GM18520 (cell line): ENCODE data around the gene XPR1.

Experiments used
- ATAC-seq: cut with Tn5 transposase; IDR thresholded peaks from one replicate; pipeline ENCODE4 v1.9.1; 2021; ENCODE audit not compliant: unreplicated experiment

The XPR1 gene

DNA sequence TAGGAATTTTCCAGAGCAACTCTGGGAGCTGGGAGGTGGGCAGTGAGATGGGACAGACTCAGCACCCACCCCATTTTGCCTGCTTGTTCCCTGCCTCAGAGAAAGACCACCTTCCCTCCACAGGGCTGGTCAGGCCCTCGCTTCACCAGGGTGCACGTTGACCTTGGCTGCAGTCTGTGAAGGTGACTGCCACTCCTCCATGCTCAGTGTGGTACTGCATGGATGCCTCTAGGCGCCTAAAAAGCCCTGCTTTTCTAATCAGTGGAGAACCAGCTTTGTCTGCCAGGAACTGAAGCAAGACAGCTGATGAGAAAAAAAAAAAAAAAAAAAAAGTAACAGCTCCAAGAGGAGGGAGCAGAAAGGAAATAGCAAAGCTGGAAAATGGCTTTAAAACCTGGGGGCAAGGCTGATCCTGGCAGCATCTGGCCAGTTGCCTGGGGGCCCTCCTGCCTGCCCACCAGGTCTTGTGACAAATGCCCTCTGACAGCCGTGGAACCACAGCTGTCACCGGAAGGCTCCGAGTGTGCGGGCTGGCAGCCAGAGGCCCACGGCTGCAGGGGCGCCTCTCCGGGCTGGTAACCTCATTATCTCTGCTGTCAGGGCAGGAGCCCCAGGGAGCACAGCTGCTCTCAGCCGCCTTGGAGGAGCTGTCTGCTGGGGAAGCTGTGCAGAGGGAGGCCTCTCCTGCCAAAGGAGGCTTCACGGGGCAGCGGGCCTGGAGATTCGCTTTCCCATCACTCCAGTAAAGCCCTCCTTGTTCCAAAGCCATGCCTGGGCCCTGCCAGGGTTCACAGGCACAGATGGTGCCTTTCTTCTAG is 294.6 kb downstream of the XPR1 start:
- no peak for ATAC-seq

DNA sequence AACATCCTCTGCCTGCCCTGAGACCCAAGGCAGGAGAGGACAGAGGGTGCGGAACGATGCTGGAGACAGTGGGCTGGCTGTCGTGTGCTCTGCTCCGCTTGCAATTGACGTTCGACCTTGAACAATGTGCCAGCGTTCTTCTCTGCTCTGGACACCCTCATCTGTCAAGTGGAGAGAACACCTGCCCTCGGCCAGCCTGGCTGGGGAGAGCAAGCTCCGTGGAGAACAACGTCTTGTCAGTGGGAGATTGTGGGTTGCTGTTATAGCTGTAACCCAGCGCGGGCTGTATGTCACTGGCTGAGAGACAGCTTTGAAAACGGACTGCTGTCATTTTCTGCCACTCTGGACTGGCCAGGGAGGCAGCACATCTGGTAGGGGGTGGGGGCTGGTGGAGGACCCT is 295.5 kb downstream of the XPR1 start:
- ATAC-seq, result no peak

DNA sequence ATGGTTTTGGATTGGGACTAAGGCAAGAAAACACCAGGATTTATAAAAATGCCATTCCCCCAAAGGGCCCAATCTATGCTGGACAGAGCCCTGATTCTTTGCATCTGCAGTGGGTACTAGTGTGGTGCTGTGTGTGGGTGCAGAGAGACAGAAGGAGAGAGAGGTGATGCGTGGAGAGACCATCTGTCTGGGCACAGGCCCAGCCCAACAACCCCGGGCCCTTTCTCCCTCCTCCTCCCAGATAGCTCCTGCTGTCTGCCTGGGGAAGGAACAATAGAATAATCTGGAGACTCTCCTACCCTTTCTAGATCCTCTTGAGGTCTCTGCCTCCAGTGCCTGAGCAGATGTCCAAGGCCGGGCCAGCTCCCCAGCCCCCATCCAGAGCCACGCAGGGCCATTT is 296.0 kb downstream of the XPR1 start:
- no peak for ATAC-seq

DNA sequence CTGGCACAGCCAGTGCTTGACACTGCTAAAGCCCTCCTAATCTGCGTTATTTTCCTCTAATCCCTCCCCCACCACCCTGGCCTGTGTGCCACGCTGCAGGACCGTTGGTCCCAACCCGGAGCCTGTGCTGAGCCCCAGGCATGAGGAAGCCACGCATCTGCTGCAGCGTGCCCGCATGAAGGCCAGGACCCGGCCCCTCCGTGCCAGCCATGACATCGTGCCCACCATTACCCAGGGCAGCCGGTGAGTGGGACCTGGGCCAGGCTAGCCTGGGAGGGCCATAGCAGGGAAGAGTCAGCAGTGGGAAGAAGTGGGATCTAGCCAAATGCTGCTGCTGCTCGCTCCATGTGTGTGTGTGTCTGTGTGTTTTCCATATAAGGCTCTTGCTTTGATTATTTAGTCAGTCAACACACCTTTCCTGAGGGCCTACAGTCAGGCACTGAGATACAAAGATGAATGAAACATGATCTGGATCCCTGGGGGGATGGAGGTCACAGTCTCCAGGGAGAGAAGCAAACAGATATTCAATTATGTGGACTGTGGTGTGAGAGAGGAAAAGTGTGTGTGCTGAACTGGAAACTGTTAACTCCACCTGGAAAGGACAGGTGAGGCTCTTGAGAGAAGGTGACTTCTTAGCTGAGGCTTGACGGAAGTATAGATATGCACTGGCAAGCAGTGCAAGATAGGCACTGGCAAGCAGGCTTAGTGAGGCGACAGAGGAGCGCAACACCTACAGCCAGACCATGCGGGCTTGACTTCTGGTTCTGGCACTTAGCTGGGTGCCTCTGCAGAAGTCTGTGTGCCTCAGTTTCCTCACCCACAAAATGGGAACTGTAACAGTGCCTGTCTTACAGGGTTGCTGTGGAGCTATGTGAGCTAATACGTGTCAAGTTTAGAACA is 296.8 kb downstream of the XPR1 start:
- no peak for ATAC-seq

- ATAC-seq, result no peak
Measured at GRCh38 chr1:180929389-180929788, 297.6 kb downstream of the XPR1 start.

GRCh38 chr1:180930687-180931086 is 298.9 kb downstream of the XPR1 start:
- ATAC-seq, result no peak

DNA sequence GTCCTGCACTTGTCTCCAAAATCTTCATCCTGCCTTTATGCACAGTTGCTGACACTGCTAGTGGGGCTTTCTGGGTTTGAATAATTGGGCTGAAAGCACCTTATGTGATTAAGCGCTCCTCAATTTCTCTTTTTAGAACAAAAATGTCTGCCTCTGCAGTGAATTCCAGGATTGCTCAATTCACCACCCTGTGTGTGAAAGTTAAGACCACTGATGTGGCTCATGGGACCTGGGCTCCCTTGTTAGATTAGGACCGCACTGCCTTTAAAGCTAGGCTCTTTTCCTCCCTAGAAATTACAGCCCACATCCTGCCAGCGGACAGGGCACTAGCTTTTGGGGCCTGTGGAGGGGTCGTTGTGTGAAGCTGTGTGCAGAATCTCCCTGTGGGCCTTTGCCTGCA is 299.7 kb downstream of the XPR1 start:
- ATAC-seq, result no peak

DNA sequence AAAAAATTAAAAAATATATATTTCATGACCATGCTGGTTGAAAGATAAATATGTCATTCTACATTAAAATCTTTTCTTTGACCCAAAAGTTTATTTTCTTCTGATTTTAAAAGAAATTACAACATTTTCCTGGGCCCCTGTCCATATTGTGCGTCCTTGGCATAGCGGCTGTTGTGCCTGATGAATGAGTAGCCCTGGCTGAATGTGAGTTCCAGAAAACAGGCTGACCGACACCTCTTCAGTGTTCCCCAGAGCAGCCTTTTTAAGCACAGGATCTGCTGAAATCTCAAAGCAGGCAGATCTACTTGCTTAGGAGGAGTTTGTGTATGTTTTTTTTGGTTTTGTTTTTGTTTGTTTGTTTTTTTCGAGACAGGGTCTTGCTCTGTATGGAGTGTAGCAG is 300.6 kb downstream of the XPR1 start:
- no peak for ATAC-seq

DNA sequence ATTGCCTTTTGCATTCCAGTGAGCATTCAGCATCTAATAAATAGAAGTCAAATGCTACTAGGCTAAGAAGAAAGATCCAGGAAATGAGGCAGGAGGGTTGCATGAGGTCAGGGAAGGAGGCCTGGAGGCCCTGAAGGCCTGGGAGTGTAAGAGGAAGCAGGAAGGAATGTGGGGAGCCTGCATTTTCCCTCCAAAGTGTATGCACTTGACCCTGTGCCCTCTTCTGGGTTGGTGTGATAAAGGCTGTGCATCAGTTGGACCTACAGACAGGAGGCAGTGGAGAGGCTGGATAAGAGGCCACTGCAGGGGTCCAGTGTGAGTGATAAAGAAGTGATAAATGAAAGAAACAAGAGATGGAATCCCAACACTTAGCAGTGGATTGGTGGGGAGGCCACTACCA is 301.3 kb downstream of the XPR1 start:
- no peak for ATAC-seq

DNA sequence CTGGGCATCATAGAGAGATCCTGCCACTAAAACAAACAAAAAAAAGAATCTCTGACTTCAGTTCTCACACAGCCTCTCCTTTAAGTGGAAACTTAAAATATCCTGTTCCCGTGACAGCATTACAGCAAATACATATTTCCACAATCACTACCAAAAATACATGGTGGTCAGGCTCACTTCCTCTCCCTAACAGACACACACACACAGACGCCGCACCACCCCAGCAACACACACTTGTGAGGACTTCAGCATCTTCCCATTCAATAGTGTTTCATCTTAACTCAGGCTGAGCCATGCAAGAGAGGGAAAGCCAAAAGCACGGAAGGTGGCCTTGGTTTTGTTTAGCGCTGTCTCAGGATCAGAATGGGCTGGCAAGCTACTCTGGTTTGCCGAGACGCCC is 302.7 kb downstream of the XPR1 start:
- ATAC-seq, result no peak

DNA sequence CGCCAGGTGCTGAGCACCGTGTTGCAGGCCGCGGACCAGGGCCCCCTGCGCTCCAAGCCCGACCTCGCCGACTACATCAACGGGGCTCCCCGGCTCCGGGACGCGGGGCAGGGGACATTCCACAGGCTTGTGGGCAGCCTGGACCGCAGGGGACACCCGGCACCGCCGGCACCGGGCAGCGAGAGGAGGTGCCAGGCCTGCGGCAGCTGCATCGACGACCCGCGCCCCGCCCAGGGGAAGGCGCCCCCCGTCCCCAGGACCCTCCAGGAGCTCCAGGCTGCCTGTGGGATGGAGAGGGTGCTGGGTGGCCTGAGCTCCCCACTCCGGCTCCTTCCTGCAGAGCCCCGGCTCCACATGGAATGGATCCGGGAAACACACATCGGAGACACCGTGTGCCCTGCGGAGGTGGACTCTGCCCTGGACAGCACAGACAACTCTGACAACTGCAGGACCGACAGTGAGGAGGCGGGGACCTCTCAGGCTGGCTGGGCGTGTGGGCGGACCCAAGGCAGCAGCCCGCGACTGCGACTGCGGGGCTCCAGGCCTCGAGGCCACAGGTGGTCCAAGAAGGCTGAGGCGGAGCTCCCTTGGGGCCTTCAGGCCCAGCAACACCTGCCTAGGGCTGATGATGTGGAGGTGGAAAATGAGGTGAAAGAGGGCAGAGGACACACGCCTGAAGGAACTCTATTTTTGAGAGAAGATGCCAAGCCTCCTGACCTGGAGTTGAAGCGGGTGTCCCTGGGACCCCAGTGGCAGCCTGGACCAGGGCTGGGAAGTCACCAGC is 303.7 kb downstream of the XPR1 start:
- ATAC-seq, result no peak

DNA sequence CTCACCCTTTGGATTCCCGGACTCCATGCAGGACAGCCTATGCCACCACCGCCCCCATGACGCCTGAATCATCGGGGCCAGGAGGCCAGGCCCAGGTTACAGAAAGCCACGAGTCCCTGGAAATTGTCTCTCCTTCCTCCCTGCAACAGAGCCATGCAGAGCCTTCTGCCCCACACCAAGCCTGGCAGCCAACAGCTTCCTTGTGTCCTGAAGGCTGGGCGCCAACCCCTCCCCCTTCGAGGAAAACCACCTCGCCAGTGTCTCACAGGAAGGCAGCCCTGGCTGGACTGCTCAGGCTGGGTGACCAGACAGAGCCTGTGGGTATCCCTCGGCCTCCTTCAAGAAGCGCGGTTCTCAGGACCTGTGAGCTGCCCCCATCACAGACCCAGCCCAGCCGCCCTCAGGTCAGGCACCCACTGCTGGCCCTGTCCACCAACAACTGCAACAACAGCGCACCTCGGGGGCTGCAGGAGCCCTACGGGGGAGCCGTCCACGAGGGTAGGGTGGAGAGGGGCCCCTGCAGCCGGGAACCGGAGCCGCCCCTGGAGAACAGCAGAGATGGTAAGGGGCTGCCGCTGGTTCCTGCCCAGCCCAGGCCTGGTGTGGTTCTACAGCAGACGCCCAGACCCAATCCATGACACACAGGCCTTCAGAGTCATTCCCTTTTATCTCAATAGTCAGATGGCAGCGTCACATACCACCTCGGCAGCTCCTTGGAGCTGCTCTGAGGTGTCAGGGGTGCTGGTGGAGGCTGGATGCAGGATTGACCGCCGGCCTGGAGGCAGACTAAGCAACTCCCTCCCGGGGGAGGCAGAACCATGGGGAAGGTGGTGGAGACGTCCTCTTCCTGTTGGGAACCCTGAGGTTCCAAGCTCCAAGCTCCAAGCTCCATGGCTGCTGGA is 304.5 kb downstream of the XPR1 start:
- ATAC-seq, result no peak

GRCh38 chr1:180937012-180937372 is 305.2 kb downstream of the XPR1 start:
- no peak for ATAC-seq

GRCh38 chr1:180937624-180938225 is 305.9 kb downstream of the XPR1 start:
- no peak for ATAC-seq

DNA sequence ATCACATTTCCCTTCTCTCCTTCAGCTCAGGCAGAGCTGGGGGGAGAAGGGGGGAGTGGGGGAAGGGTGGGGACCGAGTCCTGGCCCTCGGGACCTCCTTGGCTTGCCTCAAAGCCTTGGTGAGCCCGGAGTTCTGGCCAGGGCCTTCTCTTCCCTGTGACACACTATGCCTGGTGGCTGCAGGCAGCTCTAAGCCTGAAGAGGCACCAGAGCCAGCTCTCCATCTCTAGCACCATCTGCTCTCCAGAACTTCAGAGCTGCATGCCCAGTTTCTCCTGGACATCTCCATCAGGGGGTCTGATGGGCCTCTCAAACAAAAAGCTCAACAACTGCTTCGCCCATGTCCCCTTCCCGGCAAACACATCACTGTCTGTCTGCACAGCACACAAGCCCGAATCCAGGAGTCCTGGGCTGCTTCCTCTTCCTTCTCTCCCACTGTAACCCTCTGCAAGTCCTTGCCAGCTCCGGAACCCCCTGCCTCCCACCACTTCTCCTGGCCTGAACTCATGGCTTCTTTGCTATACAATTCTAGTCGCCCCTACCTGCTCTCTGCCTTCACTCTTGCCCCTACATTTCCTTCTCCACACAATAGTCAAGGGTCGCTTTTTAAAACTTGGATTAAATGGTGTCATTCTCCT is 307.4 kb downstream of the XPR1 start:
- no peak for ATAC-seq

DNA sequence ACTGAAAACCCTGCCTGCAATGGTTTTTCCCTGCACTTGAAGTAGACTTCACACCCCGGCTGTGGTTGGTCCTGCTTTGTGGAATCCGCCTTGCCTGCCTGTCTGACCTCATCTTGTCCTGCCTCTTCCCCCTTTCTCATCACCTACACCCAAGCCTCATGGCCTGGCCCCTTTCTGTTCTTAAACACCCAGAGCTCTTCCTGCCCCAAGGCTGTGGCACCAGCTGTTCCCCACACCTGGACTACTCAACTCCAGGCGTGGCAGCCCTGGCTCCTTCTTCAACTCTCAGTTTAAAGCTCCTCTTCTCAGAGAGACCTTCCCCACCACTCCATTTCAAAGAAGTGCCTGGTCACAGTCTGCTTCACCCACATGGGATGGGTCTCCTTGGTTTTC is 307.9 kb downstream of the XPR1 start:
- no peak for ATAC-seq
